Activated naive CD4-positive, alpha-beta T cell treated with anti-CD3 and anti-CD28 coated beads, Interleukin-2, amount 50 U/mL, for 24 hours (primary cell): Measurements from ENCODE around the gene RPS3.

Source experiments
- H3K27ac Mint-ChIP-seq: one replicate; pipeline ENCODE4 v1.8.0; 2021; ENCODE audit warnings: mild to moderate bottlenecking, mixed read lengths
- H3K27me3 Mint-ChIP-seq: one replicate; pipeline ENCODE4 v1.8.0; 2021; ENCODE audit warnings: mixed read lengths
- H3K36me3 Mint-ChIP-seq: one replicate; pipeline ENCODE4 v1.8.0; 2021; ENCODE audit warnings: mixed read lengths
- H3K4me1 Mint-ChIP-seq: one replicate; pipeline ENCODE4 v1.8.0; 2021; ENCODE audit warnings: mixed read lengths
- H3K4me3 Mint-ChIP-seq: one replicate; pipeline ENCODE4 v1.8.0; 2021; ENCODE audit warnings: mild to moderate bottlenecking, mixed read lengths
- H3K9me3 Mint-ChIP-seq: one replicate; pipeline ENCODE4 v1.8.0; 2021; ENCODE audit warnings: mixed read lengths

The RPS3 gene

DNA sequence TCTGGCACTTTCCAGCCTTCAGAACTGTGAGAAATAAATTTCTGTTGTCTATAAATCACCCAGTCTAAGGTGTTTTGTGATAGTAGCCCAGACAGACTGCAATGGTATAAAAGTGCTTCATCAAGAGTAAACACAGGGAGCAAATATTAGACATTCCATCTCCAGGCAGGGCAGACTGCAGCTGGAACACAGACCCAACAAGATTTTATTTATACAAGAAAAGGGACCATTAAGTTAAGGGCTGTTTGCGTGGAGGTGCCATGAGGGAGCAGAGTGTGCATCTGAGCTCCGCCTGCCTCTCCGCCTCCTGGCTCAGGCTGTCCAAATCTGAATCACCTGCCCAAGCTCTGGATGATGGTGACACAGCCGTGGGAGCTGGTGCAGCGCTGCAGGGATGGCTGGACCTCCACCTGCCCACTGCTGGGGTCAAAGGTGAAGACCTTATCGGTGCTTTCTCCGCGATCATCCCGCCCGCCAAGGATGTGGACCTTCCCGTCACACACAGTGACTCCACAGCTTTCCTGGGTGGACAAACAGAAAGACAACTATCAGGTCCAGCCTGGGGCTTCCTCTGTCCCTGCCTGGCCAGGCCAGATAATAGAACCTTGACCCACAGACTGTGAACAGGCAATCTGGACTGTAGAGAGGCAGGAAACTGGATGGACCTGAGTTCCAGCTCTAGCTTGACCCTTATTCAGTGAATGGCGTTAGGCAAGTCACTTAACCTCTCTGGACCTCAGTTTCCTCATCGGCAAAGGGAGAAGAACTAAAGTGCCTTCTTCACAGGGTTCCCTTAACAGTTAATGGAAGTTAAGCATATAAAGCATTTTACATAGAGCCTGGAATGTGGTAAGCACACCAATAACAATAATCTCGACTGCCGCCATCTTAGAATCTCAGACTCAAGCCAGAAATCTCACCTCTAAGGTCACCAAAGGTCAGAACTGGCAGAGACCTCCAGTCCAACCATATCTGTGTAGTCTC, 23.2 kb downstream of the RPS3 start:
- H3K27ac Mint-ChIP-seq = peak overlapping the region; percentile 12
- no peaks in the 10 kb centered on the region for H3K4me1 Mint-ChIP-seq
- no peaks in the 10 kb centered on the region for H3K9me3 Mint-ChIP-seq
- H3K4me3 Mint-ChIP-seq = no peak overlapping the region
- H3K27me3 Mint-ChIP-seq = no peaks in the 10 kb centered on the region
- no peaks in the 10 kb centered on the region for H3K36me3 Mint-ChIP-seq

DNA sequence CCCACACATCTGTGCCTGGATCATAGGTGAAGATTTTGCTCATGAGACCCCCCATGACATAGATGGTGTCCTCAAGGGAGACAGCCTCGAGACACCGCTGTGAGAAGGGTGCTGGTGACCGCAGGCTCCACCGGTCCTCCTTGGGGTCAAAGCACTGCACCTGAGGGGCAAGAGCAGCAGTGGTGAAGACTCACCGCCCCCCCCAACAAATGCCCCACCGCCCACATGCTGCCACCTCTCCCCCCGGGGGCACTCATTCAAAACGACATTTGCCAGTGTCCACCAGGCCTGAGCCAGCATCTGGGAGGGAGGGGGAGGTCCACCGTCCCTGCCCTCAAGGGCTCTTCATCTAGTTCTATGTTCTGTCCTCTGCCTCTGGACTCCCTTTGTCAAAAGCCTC, 24.4 kb downstream of the RPS3 start:
- H3K27ac Mint-ChIP-seq = no peak overlapping the region
- H3K4me3 Mint-ChIP-seq = no peak overlapping the region
- H3K9me3 Mint-ChIP-seq = no peaks in the 10 kb centered on the region
- H3K36me3 Mint-ChIP-seq = no peaks in the 10 kb centered on the region
- peaks cover 2% of the 10 kb centered on the region for H3K4me1 Mint-ChIP-seq
- peaks cover 1% of the 10 kb centered on the region for H3K27me3 Mint-ChIP-seq

DNA sequence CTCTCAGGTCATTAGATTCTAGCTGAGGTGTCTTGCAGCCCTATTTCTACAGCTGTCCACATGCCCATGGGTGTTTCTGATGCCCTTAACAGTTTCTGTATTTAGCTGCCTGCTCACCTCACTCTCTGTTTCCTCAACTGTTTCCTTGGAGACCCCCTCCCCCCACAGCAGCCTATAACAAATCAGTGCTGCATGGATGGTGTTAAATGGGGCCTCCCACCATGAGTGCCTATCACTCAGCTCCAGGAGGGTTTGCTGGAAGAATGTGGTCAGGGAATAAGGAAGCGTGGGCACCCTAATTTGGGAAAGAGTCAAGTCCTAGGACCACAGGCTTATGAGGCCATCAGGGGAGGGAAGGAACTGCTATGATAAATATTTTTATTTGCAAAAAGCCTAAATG, 25.1 kb downstream of the RPS3 start:
- Mint-ChIP-seq H3K27me3 (peaks cover 6% of the 10 kb centered on the region), H3K36me3 (peaks cover 2% of the 10 kb centered on the region), H3K27ac (no peak overlapping the region), H3K4me1 (peaks cover 9% of the 10 kb centered on the region), H3K9me3 (no peaks in the 10 kb centered on the region), H3K4me3 (no peak overlapping the region)

DNA sequence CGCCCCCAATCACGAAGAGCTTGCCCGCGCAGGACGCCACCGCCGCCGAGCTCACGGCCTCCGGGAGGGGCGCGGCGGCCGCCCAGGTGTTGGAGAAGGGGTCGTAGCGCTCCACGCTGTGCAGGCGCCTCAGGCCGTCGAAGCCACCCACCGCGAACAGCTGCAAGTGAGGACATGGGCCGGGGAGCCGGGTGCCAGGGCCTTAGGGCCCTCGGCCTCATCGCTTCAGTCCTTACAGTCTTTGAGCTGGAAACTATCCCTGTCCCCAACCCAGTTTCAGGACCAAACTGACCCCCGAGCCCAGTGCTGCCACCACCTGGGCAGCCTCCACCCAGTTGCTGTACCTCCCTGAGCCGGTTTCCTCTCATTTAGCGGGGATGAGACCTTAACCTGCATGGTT, 26.1 kb downstream of the RPS3 start:
- Mint-ChIP-seq H3K9me3 (no peaks in the 10 kb centered on the region), H3K4me3 (no peak overlapping the region), H3K27me3 (peaks cover 7% of the 10 kb centered on the region), H3K36me3 (peaks cover 3% of the 10 kb centered on the region), H3K4me1 (peaks cover 11% of the 10 kb centered on the region), H3K27ac (no peak overlapping the region)

DNA sequence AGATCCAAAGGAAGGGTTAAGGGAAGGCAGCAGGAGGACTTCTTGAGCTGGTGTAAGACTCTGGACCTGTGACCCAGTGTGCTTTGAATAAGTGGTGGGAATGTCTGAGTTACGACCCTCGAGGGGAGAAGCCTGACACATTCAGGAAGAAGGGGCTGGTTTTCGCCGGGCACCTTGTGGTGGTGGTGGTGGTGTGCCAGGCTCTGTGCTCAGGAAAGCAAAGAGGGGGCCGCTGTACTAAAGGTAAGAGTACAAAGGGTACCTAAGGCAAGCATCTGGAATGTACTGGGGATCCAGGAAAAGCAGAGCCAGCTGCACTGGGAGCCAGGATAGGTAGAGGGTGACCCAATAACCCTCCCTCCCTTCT, 27.4 kb downstream of the RPS3 start:
- H3K9me3 Mint-ChIP-seq = no peaks in the 10 kb centered on the region
- H3K4me1 Mint-ChIP-seq = peaks cover 21% of the 10 kb centered on the region
- peaks cover 5% of the 10 kb centered on the region for H3K36me3 Mint-ChIP-seq
- peaks cover 17% of the 10 kb centered on the region for H3K27me3 Mint-ChIP-seq
- no peak overlapping the region for H3K27ac Mint-ChIP-seq
- H3K4me3 Mint-ChIP-seq = no peak overlapping the region

DNA sequence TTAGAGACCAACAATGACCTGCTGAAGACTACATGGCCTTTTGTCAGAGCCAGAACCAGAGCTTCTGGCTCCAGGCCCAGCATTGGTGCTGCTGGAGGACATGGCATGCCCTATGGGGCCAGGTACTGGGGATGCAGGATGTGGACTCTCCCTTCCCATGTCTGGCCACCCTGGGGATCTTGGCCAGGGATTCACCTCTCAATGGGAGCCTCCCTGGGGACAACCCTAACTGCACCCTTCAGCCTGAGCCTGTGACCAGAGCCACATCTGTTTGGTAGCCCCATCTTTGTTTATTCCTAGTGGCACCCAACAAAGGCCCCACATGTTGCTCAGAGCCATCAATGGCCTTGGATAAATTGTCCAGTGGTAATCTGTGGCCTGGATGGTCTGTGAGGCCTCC, 27.9 kb downstream of the RPS3 start:
- Mint-ChIP-seq H3K27ac (no peak overlapping the region), H3K4me1 (peaks cover 21% of the 10 kb centered on the region), H3K36me3 (peaks cover 5% of the 10 kb centered on the region), H3K27me3 (peaks cover 20% of the 10 kb centered on the region), H3K9me3 (no peaks in the 10 kb centered on the region), H3K4me3 (no peak overlapping the region)

DNA sequence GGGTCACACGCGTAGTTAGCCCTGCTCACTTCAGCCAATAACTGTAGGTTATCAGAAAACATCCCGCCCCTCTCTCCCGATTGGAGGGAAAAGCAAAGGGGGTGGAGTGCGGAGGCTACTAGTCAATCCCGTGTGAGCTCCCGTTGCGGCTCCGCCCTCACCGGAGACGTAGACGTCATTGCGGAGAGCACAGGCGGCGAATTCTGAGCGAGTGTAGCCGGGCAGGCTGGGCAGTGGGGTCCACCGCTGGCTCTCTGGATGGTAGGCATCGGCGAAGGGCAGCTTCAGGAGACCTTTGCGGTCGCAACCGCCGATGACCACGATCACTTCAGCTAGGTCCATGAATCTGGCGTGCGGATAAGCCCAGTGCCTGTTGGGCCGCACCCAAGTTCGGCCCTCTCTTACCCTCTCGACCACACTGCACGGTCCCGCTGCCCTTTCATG, 29.0 kb downstream of the RPS3 start:
- no peak overlapping the region for H3K27ac Mint-ChIP-seq

DNA sequence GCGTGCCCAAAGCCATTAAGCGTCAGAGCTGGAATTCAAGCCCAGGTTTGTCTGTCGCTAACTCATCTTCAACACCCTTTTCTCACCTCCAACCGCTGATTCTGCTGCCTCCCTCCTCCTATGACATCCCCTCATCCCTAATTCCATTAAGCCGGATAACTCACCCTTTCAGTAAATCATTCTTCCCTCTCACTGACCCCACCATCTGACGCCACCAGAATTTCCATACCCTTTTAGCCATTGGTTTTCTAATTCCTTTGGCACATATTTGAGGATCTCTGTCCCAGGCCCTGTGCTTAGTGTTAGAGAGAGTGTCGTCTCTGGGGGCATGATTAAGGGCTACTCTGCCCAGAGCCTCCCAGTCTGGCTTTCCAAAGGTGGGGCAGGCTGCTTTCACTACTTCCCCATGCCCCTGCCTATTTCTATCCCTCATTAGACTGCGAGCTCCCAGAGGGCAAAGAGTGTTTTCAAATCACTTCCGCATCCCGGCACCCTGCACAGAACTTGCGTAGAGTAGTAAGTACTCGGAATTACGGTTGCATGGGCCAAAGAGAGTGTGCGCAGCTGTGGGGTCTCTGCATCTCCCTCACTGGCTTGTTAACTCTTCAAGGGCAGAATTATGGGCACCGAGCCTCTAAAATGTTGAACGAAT, 29.8 kb downstream of the RPS3 start:
- Mint-ChIP-seq H3K4me1 (peaks cover 21% of the 10 kb centered on the region), H3K9me3 (no peaks in the 10 kb centered on the region), H3K27ac (peak overlapping the region; percentile 77), H3K27me3 (peaks cover 32% of the 10 kb centered on the region), H3K36me3 (peaks cover 5% of the 10 kb centered on the region), H3K4me3 (peak overlapping the region; percentile 83)

More for the DNA sequence above, 29.0 kb downstream of the RPS3 start:
- peaks cover 5% of the 10 kb centered on the region for H3K36me3 Mint-ChIP-seq
- H3K9me3 Mint-ChIP-seq = no peaks in the 10 kb centered on the region
- H3K27me3 Mint-ChIP-seq = peaks cover 28% of the 10 kb centered on the region
- H3K4me1 Mint-ChIP-seq = peaks cover 21% of the 10 kb centered on the region
- peak overlapping the region; percentile 83 for H3K4me3 Mint-ChIP-seq

DNA sequence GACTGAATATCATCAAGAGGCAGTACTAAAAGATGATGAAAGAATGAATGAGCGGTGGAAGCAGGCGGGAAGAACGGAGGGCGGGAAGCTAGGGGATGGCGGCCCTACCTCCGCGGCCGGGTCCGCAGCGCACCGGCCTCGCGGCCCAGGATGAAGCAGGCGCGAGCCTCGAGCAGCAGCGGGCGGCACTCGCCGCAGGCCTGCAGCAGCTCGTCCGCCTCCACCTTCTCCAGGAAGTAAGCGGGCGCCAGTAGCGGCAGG, 30.3 kb downstream of the RPS3 start:
- Mint-ChIP-seq H3K27me3 (peaks cover 33% of the 10 kb centered on the region), H3K9me3 (no peaks in the 10 kb centered on the region), H3K36me3 (peaks cover 5% of the 10 kb centered on the region), H3K27ac (peak overlapping the region; percentile 77), H3K4me1 (peaks cover 21% of the 10 kb centered on the region), H3K4me3 (peak overlapping the region; percentile 83)

DNA sequence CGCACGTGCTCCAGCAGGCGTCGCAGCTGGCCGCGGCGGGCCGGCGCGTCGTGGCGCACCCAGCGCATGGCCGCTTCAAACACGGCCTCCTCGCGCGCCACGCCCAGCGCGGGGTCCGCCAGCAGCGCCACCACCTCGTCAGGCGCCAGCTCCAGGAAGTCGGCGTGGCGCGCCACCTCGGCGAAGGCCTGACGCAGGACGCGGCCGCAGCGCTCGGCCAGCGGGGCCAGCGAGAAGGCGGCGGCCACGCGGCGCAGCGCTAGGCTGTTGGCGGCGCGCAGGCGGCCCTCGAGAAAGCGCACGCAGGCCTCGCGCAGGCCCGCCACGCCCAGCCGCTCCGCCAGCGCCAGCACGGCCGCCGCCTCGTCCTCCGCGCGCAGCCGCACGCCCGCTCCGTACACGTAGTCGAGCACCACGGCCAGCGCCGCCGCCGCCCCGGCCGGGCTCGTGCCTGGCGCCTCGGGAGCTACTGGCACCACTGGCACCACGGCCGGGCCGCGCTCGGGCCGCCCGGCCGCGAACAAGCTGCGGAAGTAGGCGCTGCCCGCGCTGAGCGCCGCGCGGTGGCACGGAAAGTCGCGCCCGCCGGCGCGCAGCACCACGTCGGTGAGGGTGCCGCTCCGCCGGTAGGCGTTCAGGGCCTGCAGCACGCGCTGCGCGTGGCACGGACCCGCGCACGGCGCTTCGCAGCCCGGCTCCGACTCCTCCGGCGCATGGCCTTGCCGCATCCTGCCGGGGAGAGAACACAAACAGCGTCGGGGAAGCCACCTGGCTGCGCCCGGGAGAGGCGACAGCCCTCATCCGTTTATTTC, 30.8 kb downstream of the RPS3 start:
- peaks cover 33% of the 10 kb centered on the region for H3K27me3 Mint-ChIP-seq
- no peaks in the 10 kb centered on the region for H3K9me3 Mint-ChIP-seq
- H3K4me1 Mint-ChIP-seq = peaks cover 21% of the 10 kb centered on the region
- peak overlapping the region; percentile 92 for H3K27ac Mint-ChIP-seq
- H3K4me3 Mint-ChIP-seq = peak overlapping the region; percentile 93
- peaks cover 5% of the 10 kb centered on the region for H3K36me3 Mint-ChIP-seq

DNA sequence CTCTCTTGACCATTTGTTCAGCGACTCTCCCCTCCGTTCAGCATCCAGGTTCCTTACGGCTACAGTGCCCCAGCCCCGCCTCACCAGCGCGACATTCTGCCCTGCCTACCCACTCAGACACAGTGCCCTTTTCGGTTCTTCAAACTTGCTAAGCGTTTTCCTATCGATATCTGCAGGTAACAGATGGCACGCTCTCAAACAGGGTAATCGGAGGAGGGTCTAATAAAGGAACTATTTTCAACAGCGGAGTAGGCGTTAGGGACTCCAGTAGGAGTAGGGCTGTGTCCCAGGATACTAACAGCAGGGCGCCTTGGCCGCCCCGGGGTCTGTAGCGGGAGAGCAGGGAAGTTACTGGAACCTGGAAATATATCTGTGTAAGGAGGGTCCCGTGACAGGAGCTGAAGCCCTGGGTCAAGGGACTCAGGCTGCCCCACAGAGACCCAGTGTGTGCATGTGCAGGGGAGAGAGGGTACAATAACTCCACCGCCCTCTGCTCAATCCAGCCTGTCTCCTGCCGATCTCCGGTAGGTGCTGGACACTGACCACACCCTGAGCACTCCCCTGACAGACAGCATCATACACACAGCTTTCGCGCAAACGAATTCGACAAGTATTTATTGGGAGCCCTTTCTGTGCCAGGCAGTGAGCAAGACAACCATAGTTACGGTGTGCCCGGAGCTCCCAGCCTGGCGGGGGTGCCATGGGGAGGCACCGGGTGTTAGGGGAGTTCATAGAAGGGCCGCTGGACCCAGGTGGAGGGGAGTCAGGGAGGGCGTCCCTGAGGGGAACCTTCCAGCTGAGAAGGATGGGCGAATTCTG, 31.6 kb downstream of the RPS3 start:
- Mint-ChIP-seq H3K9me3 (no peaks in the 10 kb centered on the region), H3K27ac (peak overlapping the region; percentile 92), H3K27me3 (peaks cover 33% of the 10 kb centered on the region), H3K4me3 (peak overlapping the region; percentile 93), H3K36me3 (peaks cover 5% of the 10 kb centered on the region), H3K4me1 (peaks cover 21% of the 10 kb centered on the region)

DNA sequence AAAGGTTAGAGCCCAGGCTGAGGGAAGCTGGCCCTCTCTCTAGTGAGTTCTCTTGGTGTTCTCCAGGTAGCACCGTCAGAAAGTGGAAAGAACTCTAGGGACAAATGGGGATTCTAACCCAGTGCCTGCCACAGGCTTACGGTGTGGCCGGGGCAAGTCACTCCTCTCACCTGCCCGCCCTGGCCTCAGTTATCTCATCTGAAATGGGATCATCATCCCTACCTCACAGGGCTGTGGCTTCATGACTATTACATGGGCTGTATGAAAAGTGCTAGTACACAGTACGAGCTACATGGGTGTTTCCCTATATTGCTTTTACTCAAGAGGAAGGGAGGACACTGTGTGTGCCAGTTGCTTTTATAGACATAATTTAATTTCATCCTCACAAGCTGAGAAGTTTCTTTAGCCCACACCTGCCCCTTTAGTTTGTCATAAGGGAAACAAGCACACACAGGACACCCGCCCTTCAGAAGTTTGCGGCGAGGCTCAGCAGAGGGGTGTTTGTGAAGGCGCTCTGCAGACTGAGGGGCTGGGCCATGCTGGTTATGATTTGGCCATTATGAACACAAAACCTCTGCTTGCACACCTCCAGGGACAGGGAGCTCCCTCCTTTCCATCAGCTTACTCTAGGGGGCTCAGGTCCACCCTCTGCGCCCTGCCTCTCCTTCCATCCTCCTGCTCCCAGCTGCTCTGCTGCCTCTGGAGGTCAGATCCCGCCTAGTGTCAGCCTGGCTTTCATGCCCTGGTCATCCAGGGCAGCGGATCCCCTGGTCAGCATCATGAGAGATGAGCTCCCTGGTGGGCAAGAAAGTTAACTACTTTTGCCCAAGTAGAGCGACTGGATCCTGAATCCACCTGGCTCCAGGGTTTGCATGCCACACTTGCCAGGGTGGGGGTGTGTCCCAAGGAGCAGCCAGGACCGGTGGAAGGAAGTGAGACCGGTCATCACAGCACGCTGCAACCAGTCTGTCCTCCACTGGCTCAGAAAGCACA, 32.5 kb downstream of the RPS3 start:
- Mint-ChIP-seq H3K36me3 (peaks cover 5% of the 10 kb centered on the region), H3K27ac (no peak overlapping the region), H3K27me3 (peaks cover 33% of the 10 kb centered on the region), H3K9me3 (no peaks in the 10 kb centered on the region), H3K4me3 (peak overlapping the region; percentile 33), H3K4me1 (peaks cover 21% of the 10 kb centered on the region)

DNA sequence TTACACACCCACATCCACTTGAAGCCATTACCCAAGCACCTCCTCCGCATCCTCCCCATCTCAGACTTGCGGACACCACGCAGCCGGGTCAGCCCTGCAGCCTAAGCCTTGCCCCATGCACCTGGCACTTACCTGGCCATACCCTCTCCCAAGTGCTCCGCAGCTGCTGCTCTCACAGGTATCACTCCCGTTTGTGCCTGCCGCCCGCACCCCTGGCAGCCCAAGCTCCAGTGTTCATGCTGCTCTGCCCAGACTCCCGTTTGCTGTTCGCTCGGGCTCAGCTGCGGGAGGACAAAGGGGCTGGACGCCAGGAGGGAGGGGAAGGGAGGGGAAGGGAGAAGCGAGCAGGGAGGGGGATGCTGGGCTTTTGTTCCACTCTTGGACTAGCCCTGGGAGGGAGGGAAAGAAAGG, 33.6 kb downstream of the RPS3 start, which contains the start of gene KLHL35:
TSS of gene KLHL35 (minus strand) at position 293 of the 411 bp plus-strand sequence. CDS start 2,574 bp downstream, outside the sequence.
- Mint-ChIP-seq H3K36me3 (peaks cover 5% of the 10 kb centered on the region), H3K27me3 (peaks cover 33% of the 10 kb centered on the region), H3K4me3 (peak within 1 kb of the TSS; percentile 33), H3K4me1 (peaks cover 21% of the 10 kb centered on the region), H3K9me3 (no peaks in the 10 kb centered on the region), H3K27ac (no peak within 1 kb of the TSS)

DNA sequence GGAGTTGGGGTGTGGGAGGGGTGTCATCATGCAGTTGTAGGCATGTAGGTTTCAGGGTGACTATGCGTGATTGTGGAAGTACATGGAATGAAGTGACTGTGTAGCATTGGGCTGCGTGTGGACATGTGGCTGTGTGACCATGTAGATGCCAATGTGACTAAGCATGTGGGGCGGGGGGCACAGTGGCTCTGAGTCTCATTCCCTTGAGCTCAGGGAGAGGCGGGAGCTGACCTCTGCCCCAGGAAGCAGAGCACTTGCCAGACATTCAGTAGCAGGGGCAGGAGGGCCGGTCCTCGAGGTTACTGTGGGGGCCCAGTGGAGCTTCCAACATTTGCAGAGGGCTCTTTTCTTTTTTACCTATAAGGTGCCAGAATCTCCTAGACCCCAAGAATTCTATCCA, 34.1 kb downstream of the RPS3 start:
- Mint-ChIP-seq H3K36me3 (peaks cover 5% of the 10 kb centered on the region), H3K4me1 (peaks cover 21% of the 10 kb centered on the region), H3K27me3 (peaks cover 33% of the 10 kb centered on the region), H3K4me3 (no peak overlapping the region), H3K9me3 (no peaks in the 10 kb centered on the region), H3K27ac (no peak overlapping the region)
